WI38 (cell line): ENCODE results near the gene MEGF10.

Experiments used
- H3K4me3 ChIP-seq: 2 replicates; pipeline ENCODE4 v1.5.1; 2011; ENCODE audit warnings: low read depth, mild to moderate bottlenecking, control low read depth, low read length
- CTCF ChIP-seq: IDR thresholded peaks from 2 replicates; pipeline ENCODE4 v1.5.1; 2012; ENCODE audit warnings: low read depth, mild to moderate bottlenecking, control low read depth, low read length

Gene MEGF10

DNA sequence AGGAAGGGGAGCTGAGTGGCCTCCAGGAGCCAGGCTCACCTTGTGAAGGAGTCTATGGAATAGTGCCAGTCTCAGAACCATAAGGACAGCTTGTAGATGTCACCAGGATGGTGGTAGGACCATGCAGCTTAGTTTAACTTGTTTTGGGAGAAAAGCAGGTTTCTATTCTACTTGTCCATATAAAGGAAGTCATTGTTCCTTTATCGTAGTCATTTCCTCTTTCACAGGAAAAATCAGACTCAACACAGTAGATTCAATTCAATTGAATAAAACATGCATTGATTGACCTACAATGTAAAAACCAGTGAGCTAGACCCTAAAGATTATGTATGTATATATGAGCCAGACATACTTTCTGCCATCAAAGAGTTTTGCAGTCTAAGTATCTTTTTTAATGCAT lies 53.3 kb downstream of the MEGF10 start:
- H3K4me3 ChIP-seq: no peak overlapping the region
- TF ChIP-seq CTCF: no peak

DNA sequence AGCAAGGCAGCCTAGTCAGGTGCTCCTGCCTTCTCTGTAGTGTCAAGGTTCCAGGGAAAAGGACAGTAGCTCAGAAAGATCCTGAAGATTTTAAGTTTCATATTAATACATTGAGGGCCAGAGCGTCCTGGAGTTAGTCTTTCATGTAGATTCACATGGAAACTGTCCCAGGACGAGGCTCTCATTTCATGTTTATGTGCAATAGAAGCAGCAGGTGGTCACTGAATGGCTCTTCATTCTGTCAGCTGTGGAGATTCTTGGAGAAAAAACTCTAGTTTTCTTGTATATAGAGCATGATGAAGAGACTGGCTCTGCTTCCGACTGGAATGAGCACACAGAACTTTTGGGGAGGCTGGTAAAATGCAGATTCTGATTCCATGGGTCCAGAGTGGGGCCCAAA lies 54.3 kb downstream of the MEGF10 start:
- no peak overlapping the region for H3K4me3 ChIP-seq
- TF ChIP-seq CTCF: no peak

- TF ChIP-seq CTCF: no peak
- H3K4me3 ChIP-seq: no peak overlapping the region
Observed at GRCh38 chr5:127351418-127351817, 60.8 kb downstream of the MEGF10 start.

GRCh38 chr5:127352068-127352467 lies 61.5 kb downstream of the MEGF10 start:
- no peak for TF ChIP-seq CTCF
- no peak overlapping the region for H3K4me3 ChIP-seq

GRCh38 chr5:127353327-127353726 lies 62.7 kb downstream of the MEGF10 start:
- no peak for TF ChIP-seq CTCF
- no peak overlapping the region for H3K4me3 ChIP-seq

DNA sequence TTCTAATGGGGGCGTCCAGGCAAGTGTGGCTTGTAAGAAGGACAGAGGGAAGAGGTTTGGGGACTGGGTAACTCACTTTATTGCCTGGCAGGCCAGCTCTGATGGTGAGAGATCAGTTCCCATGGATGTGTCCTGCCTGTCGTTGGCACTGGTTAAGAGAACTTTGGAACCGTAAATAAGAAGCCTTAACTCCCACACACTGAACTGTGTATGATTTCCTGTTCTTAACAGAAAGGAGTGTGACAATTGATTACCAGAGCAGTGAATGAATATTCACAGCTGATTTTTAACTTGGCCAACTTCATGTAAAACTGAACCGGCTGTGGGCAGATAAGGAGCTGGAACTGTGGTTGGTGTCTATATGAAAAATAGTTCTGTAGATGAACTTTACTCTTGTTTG lies 63.2 kb downstream of the MEGF10 start:
- H3K4me3 ChIP-seq: no peak overlapping the region
- no peak for TF ChIP-seq CTCF

GRCh38 chr5:127355337-127355736 lies 64.7 kb downstream of the MEGF10 start:
- no peak overlapping the region for H3K4me3 ChIP-seq
- no peak for TF ChIP-seq CTCF
